NOMO-1 treated with DMSO at 0.1 percent for 48 hours (cell line): Measurements from ENCODE around the gene ADAM11.
A peak's percentile ranks its signal among the peaks of the same experiment; 100 is the strongest.

Experiments
- DNase-seq: peaks from one replicate; lab custom pipeline; 2025; ENCODE audit not compliant: unreplicated experiment; lab: John Stamatoyannopoulos, UW

Gene ADAM11

DNA sequence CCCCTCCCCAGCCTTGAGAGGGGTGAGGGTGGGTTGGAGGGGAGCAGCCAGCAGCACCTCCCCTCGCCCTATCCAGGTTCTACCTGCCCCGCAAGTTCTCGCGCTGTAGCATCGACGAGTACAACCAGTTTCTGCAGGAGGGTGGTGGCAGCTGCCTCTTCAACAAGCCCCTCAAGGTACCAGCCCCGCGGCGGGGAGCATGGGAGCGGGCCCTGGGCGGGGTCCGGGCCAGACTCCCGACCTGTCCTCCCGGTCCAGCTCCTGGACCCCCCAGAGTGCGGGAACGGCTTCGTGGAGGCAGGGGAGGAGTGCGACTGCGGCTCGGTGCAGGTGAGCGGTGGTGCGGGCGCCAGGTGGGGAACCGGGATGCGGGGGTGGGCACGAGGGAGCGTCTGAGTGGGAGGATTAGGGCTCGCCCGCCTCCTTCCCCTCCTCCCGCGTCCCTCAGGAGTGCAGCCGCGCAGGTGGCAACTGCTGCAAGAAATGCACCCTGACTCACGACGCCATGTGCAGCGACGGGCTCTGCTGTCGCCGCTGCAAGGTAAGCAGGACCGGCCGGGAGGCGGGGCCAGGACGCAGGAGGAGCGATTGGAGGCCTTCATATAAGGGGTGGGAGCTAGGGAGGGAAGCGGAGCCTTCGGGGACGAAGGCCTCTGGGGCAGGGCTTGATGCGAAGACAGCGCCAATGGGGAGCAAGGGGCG is 16.5 kb downstream of the ADAM11 start:
- peak; percentile 98 for DNase-seq

DNA sequence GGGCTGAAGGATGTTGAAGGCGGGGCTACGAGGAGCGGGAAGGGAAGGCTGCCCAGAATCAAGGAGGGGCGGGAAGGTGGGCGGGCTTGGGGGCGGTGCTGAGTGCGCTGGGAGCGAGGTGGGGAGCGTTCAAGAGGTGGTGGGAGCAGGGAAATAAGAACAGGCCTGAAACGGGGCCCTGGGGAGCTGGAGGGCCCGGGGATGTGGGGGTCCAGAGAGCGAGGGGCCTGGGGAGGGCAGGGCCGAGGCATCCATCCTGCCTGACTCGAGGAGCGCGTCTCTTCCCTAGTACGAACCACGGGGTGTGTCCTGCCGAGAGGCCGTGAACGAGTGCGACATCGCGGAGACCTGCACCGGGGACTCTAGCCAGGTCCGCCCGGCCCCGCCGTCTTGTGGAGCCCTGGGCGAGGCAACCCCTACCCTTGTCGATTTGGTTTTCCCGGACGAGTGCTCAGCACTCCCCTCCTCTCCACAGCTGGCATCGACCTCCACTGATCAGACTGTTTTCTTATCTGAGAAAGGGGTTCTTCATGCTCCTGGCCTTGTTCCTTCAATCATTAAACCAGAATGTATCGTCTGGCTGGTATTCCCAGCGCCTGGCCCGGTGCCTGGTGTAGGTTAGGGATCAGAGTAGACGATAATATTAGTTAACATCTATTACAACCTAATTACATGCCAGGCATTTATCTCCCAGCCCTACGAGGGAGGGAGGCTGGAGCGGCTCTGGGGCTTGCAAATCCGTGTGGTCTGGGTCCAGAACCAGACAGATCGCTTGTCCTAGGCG is 17.2 kb downstream of the ADAM11 start:
- peak; percentile 75 for DNase-seq

DNA sequence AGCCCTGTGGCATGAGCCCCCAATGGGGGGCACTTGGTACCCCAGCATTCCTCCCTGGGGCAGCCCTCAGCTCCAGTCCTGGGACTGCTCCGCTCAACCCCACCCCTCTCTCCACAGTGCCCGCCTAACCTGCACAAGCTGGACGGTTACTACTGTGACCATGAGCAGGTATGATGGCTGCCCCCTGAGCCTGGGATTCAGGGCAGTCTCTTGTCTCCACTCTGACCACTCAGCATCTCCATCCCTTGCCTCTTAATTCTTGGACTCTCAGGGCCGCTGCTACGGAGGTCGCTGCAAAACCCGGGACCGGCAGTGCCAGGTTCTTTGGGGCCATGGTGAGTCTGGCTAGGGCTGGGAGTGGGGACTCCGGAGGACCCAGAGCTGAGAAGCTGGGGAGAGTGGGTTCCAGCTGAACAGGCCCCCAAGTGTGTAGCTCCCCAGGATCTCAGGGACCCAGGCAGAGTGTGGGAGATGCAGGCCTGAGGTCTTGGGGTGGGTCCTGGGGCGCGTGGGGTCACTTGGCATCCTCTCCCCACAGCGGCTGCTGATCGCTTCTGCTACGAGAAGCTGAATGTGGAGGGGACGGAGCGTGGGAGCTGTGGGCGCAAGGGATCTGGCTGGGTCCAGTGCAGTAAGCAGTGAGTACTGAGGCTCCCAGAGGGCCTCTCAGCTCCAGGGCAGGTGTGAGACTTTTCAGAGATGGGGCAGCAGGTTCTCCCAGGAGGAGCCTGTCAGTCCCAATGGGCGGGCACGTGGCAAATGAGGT is 18.0 kb downstream of the ADAM11 start:
- DNase-seq = no peak

DNA sequence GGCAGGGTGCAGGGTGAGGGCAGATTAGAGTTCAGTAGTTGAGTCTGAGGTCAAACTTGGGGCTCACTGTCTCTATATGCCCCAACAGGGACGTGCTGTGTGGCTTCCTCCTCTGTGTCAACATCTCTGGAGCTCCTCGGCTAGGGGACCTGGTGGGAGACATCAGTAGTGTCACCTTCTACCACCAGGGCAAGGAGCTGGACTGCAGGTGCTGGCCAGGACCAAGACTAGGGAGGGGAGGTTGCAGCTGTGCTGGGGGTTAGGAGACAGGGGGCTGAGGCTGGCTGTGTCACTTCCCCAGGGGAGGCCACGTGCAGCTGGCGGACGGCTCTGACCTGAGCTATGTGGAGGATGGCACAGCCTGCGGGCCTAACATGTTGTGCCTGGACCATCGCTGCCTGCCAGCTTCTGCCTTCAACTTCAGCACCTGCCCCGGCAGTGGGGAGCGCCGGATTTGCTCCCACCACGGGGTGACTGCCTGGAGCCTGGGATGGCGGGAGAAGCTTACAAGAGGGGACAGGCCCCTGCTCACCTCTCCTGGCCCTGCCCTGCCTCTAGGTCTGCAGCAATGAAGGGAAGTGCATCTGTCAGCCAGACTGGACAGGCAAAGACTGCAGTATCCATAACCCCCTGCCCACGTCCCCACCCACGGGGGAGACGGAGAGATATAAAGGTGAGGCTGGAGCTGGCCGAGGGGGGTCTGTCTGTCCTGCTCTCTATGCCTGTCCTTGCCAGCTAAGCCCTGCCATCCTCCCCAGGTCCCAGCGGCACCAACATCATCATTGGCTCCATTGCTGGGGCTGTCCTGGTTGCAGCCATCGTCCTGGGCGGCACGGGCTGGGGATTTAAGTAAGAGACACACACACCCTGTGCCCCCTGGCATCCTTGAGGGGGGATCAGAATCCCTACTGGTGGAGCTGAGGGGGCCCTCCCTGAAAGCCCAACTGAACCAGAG is 18.9 kb downstream of the ADAM11 start:
- DNase-seq = no peak

DNA sequence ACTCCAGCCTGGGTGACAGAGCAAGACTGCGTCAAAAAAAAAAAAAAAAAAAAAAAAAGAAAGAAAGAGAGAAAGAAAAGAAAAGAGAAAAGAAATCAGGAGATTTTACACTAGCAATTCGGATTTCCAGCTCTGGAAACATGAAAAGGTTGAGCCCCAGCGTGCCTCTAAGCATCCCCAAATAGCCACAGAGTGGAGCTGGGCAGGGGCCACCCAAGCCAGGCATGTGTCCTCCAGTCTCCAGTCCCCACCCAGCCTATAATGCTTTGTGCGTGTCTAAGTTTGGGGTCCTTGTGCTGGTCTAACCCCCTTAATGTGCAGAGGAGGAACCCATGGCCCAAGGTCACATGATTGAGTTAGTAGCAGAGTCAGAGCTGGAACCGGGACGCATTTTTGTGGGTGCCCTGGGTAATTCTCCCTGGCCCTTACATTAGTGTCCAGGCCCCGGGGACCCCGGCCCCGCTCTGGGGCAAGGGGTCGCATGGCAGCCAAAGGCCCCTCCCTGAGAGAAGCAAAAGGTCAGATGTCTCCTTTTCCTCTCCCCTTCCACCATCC is 19.9 kb downstream of the ADAM11 start:
- no peak for DNase-seq

DNA sequence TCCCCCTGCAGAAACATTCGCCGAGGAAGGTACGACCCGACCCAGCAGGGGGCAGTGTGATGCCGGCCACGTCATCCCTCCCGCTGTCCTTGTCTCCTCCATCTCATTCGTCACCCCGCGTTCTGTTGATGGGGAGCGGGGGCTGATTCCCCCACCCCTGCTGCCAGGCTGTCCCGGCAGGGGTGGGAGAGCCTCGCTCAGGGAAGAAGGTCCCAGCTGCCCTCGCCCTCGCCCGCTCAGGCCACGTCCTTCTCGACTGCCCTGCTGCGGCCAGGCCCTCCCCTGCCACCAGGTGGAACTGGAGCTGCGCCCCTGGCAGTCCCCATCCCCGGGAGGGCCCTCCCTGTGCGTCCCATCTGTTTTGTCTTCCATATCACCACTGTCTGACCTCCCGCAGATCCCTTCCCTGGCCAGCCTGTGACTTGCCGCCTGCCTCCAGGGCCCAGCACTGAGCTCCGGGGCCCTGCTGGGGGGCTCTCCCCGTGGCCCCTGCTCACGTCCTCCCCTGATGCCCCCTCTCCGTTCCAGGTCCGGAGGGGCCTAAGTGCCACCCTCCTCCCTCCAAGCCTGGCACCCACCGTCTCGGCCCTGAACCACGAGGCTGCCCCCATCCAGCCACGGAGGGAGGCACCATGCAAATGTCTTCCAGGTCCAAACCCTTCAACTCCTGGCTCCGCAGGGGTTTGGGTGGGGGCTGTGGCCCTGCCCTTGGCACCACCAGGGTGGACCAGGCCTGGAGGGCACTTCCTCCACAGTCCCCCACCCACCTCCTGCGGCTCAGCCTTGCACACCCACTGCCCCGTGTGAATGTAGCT is 20.6 kb downstream of the ADAM11 start:
- peak; percentile 65 for DNase-seq

DNA sequence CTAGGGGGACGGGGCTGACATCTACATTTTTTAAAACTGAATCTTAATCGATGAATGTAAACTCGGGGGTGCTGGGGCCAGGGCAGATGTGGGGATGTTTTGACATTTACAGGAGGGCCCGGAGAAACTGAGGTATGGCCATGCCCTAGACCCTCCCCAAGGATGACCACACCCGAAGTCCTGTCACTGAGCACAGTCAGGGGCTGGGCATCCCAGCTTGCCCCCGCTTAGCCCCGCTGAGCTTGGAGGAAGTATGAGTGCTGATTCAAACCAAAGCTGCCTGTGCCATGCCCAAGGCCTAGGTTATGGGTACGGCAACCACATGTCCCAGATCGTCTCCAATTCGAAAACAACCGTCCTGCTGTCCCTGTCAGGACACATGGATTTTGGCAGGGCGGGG is 21.4 kb downstream of the ADAM11 start:
- DNase-seq = no peak

DNA sequence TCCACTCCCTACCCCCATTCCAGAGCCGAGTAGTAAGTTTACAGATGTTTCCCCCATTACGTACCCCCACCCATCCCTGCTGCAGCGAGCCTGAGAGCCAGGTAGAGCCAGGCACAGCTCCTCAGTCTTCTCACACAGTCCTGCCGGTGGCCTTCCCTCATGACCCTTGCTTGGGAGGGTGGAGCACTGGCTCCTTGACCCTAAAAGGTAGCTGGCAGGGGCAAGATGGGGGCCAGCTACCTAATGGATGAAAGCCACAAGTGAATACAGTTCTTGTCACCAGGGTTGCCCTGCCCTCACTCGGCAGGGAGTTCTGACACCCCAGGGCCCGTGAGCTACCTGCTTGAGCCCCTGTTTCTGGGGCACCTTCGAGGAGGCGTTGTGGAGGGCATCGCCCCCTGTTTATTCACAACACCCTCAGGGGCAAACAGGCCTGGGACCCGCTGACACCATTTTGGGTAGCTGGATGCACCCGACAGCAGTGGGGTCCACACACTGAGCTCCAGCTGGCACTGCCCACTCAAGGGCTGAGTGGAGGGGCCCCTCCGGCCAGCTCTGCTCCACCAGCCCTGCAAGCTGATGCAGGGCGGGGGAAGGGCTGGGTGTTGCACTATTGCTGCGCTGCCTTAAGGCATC is 22.2 kb downstream of the ADAM11 start:
- DNase-seq = no peak

DNA sequence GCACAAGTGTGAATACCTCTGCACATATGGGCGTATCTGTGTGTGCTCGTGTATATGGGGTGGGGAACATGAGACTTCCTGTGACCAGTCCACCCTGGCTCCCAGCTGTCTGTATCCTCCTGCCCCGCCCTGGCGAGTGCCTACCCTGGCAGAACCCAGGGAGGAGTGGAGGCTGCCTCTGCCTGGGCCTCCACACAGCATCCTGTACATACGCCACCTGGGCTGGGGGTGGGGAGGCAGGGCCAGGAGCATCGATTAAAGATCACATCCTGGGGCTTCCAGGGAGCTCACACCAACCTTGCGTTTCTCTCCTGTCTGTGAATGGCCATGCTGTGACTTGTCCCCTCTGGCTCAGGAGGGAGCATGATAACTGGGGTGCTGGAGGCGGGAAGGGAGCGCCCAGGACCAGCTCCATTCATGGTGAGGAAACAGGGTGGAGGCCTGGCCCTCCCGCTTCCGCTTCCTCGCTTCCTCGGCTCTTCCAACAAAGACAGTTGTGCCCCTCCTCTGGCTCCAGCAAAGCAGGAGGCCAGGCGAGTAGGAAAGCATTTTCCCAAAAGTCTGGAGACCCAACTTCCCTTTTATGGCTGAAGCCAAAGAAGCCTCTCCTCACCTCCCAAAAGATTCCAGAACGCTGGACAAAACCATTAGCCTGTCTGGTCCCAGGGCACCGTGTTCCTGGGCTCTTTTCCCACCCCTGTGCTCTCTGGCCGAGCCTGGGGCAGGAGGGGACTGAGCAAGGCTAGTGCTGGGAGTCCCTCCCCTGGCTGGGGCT is 22.9 kb downstream of the ADAM11 start:
- no peak for DNase-seq

DNA sequence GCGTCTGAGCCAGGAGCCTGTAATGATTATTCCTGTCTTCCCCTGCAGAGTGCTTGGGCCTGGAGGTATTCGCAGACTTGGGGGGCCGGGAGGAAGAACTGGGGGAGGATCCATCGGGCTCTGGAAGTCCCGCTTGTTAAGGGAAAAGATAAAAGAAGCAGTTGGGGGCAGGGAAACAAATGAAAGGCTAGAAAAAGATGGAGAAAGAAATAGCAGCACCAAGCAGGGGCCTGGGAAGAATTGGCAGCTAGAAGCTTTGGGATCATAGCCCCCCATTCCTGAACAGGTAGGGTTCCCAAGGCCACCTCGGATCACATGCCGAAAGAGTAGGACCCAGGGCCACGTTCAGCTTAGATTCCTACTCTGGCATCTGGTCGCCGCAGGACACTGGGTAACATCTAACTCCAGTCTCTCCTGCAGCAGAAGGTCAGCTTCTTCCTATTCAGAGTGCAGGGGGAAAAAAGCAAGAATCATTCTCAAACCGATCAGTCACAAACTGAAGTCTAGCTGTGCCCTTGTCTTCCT is 23.6 kb downstream of the ADAM11 start:
- no peak for DNase-seq

DNA sequence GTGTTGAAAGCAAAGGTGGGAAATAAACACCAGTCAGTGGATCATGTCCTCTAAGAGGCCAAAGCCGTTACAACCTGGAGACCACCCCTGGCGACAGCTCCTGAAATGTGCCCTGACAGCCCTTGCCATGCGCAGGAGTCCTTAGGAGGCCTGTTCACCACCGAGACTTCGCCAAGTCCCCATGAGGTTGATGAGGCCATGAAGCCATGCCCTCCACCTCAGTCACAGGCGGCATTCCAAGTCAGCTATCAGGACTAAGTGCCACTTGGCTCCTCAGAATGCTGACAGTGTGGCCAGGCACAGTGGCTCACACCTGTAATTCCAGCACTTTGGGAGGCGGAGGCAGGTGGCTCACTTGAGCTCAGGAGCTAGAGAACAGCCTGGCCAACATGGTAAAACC is 27.1 kb downstream of the ADAM11 start:
- DNase-seq = no peak

DNA sequence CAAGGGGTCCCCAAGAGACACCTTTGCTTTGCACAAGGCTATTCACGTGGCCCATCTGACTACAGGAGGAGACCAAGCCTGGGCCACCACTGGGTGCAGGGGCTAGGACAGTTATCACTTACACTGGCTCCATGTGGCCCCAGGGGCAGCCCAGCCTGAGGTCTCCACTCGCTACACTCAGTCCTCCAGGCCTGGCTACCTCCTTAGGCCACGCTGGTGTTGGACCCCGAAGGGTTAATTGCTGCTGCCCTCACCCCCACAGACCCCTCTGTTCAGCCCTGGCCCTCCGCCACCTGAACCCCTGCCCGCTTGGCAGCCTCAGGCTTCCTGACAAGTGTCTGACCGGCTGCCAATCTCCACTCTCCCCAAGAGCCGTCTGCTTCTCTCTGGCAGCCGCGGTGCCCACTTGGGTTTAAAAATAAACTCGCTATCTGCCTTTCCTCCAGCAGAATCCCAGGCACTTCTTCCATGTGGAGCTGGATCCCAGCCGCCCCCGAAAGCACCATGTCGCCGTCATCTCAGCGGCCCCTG is 27.8 kb downstream of the ADAM11 start:
- no peak for DNase-seq

DNA sequence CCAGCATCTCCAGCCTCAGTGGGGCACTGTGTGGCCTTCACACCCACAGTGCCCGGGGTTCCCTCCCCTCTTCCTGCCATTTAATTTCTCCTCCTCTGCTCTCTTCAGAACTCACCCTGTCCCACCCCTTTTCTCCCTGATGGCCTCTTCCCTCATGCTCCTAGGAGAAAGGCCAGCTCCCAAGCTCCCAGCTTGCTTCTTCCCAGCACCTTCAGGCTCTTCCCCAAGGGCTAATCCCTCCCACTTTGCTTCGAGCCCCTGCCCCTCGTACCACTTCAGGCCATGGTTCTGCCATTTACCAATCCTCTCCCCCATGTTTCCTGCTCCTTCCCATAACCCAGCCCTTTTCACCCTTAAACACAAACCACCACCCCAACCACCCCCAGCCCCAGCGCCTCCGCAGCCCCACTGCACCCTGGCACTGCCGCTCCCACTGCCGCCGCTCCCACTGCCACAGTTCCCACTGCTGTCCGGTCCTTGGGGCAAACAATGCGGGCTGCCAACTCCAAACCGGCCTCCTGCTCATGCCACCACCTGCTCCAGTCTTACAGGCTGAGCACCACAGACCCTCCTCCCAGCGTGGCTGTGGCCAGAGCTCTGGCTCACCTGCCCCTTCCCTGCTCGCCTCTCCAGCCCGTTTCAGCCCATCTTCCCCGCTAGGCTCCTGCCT is 28.6 kb downstream of the ADAM11 start:
- DNase-seq = no peak

DNA sequence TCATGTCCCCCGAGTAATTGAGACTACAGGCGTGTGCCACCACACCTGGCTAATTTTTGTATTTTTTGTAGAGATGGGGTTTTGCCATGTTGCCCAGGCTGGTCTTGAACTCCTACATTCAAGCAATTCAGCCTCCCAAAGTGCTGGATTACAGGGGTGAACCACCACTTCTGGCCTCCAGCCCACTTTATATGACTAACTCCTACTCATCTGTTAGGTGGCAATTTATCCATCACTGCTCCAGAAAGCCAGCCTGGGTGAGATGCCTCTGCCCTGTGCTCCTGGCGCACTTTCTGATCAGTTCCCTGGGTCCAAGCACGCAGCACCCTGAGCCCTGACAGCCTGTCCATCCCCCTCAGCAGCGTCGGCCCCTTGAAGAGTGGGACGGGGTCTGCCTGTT is 29.4 kb downstream of the ADAM11 start:
- no peak for DNase-seq

DNA sequence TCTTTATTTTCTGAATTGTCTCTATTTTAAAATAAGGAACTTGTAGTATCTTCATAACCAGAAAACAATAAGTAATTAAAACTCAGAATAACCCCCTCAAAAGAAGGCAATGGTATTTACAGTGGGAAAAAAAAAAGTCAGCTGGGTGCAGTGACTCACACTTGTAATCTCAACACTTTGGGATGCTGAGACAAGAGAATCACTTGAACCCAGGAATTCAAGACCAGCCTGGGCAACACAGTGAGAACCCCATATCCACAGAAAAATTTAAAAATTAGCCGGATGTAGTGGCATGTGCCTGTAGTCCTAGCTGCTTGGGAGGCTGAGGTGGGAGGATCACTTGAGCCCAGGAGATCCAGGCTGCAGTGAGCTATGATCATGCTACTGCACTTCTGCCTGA is 33.5 kb downstream of the ADAM11 start:
- DNase-seq = no peak

DNA sequence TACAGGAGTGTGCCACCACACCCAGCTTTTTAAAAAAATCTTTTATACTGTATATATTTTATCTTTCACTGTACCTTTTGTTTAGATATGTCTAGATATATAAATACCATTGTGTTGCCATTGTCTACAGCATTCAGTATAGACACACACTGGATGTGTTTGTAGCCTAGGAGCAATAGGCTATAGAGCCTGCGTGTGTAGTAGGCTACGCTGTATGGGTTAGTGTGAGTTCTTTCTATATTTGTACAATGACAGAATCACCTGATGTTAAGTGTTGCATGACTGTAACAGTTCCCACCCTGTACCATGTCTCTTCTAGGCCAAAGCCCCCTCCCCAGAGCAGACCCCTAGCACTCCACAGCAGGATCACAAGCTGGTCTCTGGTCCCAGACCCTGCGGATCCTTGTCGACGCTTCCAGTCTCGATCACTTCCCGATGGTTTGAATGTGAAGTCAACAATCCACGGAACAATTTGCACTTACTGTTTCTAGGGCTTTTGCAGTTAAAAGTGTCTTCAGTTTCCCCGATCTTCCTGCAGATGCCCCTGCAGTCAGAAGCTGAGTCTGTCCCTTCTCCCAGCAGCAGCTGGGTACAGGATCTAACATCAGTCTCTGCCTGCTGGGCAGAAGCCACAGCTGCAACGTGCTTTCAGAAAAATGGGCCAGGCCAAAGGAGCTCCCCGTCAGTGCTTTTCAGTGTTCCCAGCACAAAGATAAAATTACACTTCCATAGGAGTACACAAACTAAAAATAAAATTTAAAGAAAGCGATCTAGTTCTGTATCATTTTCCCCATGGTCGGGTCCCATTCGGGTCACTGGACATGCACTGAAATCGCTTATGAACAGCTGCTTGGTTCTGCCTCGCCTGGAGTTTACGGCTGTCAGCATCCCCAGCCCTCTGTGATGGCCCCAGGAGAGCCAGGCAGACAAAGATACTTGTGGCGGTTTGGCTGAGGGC is 35.4 kb downstream of the ADAM11 start:
- DNase-seq = no peak
